Progenitor cell of endocrine pancreas (in vitro differentiated cells): ENCODE data around the gene PLCB2. TPM values are rescaled to one million over a fixed set of nuclear protein-coding genes. Genes with fewer than 3 reads are reported as not detected.

Experiments
- DNase-seq: peaks from one replicate; pipeline ENCODE4 v3.0.0; 2021; ENCODE audit warnings: low spot score; ENCODE audit not compliant: unreplicated experiment
- H3K27ac Mint-ChIP-seq: 2 replicates; pipeline ENCODE4 v1.8.0; 2021; ENCODE audit warnings: mild to moderate bottlenecking, moderate library complexity, mixed read lengths
- H3K27me3 Mint-ChIP-seq: 2 replicates; pipeline ENCODE4 v1.8.0; 2021; ENCODE audit warnings: mixed read lengths
- H3K36me3 Mint-ChIP-seq: 2 replicates; pipeline ENCODE4 v1.8.0; 2022; ENCODE audit warnings: mixed read lengths; ENCODE audit not compliant: insufficient read depth
- H3K4me1 Mint-ChIP-seq: 2 replicates; pipeline ENCODE4 v1.8.0; 2021; ENCODE audit warnings: low read depth, mixed read lengths
- H3K4me3 Mint-ChIP-seq: 2 replicates; pipeline ENCODE4 v1.8.0; 2021; ENCODE audit warnings: low read depth, mild to moderate bottlenecking, moderate library complexity, mixed read lengths
- H3K9me3 Mint-ChIP-seq: 2 replicates; pipeline ENCODE4 v1.8.0; 2021; ENCODE audit warnings: low read depth, mixed read lengths
- total RNA-seq: library from RNA; stranded (reverse); gene quantifications from 2 replicates; pipeline ENCODE4 v1.2.1, GENCODE V29; 2021
- TF ChIP-seq, protein P1 (sequence below): fragments of 200-600 bp; sonication (generic); IDR thresholded peaks from one replicate; pipeline ENCODE4 v1.5.0; 2021; ENCODE audit warnings: antibody characterized with exemption, mild to moderate bottlenecking; ENCODE audit not compliant: unreplicated experiment

The PLCB2 gene
- total RNA-seq, 1 donor from 2014 or later: 2.5 TPM

DNA sequence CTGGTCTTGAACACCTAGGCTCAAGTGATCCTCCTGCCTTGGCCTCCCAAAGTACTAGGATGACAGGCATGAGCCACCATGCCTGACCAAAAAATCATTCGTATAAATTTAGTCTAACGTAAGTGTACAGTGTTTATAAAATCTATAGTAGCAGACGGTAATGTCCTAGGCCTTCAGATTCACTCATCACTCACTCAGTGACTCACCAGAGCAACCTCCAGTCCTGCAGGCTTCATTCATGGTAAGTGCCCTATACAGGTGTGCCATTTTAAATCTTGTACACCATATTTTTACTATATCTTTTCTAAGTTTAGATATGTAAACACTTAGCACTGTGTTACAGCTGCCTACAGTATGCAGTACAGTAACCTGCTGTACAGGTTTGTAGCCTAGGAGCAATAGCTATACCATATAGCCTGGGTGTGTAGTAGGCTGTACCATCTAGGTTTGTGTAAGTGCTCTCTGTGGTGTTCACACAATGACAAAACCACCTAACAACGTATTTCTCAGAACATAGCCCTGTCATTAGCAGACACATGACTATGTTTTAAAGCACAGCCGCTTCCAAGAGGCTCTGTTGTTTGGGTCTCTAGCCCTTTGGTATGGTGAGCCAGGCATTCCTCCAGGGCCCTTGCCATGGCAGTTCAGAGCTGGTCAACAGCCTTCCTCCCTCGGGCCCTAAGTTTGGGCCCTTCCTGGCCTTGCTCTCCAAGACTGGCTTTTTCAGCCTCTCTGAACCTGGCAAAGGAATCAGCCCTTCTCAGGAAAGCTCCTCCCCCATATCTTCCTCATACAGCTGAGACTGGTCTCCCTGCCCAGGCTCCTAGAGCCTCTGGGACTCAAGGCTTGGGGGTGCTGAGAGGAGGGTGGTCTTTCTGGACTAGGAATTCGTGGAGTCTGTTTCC, 34.9 kb upstream of the PLCB2 start:
- DNase-seq: no peak
- H3K4me3 Mint-ChIP-seq: no peak overlapping the region
- peaks cover 15% of the 10 kb centered on the region for H3K27me3 Mint-ChIP-seq
- TF ChIP-seq, protein P1, sequence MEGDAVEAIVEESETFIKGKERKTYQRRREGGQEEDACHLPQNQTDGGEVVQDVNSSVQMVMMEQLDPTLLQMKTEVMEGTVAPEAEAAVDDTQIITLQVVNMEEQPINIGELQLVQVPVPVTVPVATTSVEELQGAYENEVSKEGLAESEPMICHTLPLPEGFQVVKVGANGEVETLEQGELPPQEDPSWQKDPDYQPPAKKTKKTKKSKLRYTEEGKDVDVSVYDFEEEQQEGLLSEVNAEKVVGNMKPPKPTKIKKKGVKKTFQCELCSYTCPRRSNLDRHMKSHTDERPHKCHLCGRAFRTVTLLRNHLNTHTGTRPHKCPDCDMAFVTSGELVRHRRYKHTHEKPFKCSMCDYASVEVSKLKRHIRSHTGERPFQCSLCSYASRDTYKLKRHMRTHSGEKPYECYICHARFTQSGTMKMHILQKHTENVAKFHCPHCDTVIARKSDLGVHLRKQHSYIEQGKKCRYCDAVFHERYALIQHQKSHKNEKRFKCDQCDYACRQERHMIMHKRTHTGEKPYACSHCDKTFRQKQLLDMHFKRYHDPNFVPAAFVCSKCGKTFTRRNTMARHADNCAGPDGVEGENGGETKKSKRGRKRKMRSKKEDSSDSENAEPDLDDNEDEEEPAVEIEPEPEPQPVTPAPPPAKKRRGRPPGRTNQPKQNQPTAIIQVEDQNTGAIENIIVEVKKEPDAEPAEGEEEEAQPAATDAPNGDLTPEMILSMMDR: no peak
- H3K4me1 Mint-ChIP-seq: peaks cover 5% of the 10 kb centered on the region
- no peaks in the 10 kb centered on the region for H3K36me3 Mint-ChIP-seq
- no peaks in the 10 kb centered on the region for H3K9me3 Mint-ChIP-seq
- H3K27ac Mint-ChIP-seq: no peak overlapping the region

DNA sequence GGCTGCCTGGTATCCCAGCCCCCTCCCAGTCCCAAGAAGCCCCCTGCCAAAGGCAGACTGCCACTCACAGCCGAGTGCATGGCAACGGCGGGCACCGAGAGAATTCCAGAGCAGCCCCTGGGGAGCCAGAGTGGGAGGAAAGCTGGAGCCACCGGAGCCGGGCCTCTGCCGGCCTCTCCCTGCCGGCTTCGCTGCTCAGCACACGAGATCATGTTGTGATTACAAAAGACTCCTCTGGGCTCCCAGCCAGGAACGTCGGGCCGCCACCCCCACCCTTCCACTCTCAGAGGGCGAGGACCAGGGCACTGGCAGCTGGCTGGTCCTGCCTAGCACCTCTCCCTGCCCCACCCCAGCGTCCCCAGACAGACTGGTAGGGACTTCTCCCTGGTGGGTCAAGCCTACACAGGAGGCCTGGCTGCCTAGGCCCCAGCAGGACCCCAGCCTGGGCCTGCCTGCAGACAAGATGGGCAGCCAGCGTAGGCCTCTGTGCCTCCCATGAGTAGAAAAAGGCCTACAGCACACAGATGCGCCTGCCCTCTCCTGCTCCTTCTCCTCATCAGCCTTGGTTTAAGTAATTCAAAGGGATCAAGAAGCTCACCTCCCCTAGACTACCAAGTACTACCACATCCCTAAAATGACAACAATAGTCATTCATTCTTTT, 33.1 kb upstream of the PLCB2 start, which contains the start of gene CCDC9B:
CCDC9B (minus strand) TSS at position 200 of the 661 bp plus-strand sequence; CDS start at position 80, 120 bp downstream.
- H3K4me3 Mint-ChIP-seq: no peak within 1 kb of the TSS
- DNase-seq: no peak
- H3K27ac Mint-ChIP-seq: no peak within 1 kb of the TSS
- peaks cover 14% of the 10 kb centered on the region for H3K27me3 Mint-ChIP-seq
- TF ChIP-seq, protein P1: no peak
- H3K9me3 Mint-ChIP-seq: no peaks in the 10 kb centered on the region
- H3K4me1 Mint-ChIP-seq: peaks cover 3% of the 10 kb centered on the region
- H3K36me3 Mint-ChIP-seq: no peaks in the 10 kb centered on the region

DNA sequence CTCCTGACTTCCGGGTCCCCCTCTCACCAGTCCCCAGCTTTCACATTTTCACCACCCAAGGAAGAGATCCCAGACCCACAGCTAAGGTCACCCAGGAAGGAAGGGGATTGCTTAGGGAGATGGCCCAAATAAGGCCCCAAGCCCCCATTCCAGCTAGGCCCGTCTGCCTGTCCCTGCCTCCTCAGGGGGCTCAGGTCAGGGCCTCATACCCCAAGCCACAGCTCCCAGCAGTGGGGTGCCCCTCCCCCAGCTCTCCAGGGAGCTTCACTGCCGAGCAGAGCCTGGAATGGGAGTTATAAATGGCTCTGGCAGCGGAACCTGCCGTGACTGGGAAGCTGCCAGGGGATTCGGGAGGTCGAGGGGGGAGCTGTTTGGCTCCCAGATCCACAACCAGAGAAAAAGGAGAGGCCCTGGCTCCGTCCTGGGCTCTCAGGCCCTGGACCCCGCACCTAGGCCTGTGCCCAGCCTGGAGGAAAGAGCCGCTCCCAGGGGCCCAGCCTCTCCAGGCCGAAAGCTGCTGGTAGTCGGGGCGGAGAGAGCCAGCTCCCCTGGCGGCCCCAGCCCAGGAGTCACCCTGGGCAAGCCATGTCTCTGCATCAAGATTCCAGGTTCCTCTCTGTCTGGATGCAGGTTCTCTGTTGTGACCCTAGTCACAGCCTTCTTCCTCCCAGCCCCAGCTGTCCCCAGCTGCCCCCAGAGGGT, 32.5 kb upstream of the PLCB2 start:
- no peak overlapping the region for H3K4me3 Mint-ChIP-seq
- no peak for DNase-seq
- H3K36me3 Mint-ChIP-seq: no peaks in the 10 kb centered on the region
- H3K27me3 Mint-ChIP-seq: peaks cover 17% of the 10 kb centered on the region
- H3K9me3 Mint-ChIP-seq: no peaks in the 10 kb centered on the region
- TF ChIP-seq, protein P1: no peak
- H3K4me1 Mint-ChIP-seq: peaks cover 3% of the 10 kb centered on the region
- no peak overlapping the region for H3K27ac Mint-ChIP-seq

GRCh38 chr15:40339621-40339945, 31.8 kb upstream of the PLCB2 start:
- no peaks in the 10 kb centered on the region for H3K9me3 Mint-ChIP-seq
- peaks cover 17% of the 10 kb centered on the region for H3K27me3 Mint-ChIP-seq
- H3K36me3 Mint-ChIP-seq: no peaks in the 10 kb centered on the region
- peaks cover 3% of the 10 kb centered on the region for H3K4me1 Mint-ChIP-seq
- no peak for DNase-seq
- no peak overlapping the region for H3K27ac Mint-ChIP-seq
- H3K4me3 Mint-ChIP-seq: no peak overlapping the region
- TF ChIP-seq, protein P1: no peak
